NCI-H187 treated with DMSO at 0.1 percent for 48 hours (cell line): ENCODE data around the gene TBC1D22A.
"Not testable (repeated sequence)": the region's sequence is repeated elsewhere in the genome, so short reads cannot be mapped to it uniquely, and the experiment has no call there.

Experiments used
- DNase-seq: peaks from one replicate; lab custom pipeline; 2025; lab: John Stamatoyannopoulos, UW

Gene TBC1D22A

DNA sequence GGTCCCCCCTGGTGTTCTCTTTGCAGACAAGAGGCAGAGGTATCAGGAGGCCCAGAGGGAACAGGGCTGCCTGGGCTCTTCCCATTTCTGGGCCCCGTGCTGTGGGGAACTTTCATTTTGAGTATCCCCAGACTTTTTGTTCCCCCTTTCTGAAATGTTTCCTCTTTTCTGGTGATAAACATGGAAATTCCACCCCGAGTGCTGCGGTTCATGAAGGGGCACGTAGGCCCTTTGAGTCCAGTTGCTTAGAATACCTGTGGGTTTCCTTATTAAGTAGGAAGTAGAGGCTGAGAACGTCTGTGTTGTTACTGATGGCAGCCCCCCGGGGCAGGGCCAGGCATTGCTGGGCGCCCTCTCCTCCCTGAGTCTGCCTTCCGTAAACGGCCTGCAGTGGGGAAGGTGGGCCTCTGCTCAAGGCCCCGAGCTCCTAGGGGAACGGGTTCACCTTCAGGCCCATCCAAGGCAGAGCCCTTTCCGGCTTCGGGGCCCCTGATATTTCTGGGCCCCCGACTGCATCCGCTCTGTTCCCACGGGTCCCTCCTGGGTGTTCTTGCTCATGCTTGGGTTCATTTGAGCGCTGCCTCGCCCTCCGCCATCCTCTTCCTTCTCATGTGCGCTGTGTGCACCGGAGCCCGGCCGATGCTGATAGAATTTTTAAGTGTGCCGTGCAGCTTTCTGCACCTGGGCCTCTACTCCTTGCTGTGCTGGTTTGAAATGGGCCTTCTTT, 12.0 kb downstream of the TBC1D22A start:
- no peak for DNase-seq

DNA sequence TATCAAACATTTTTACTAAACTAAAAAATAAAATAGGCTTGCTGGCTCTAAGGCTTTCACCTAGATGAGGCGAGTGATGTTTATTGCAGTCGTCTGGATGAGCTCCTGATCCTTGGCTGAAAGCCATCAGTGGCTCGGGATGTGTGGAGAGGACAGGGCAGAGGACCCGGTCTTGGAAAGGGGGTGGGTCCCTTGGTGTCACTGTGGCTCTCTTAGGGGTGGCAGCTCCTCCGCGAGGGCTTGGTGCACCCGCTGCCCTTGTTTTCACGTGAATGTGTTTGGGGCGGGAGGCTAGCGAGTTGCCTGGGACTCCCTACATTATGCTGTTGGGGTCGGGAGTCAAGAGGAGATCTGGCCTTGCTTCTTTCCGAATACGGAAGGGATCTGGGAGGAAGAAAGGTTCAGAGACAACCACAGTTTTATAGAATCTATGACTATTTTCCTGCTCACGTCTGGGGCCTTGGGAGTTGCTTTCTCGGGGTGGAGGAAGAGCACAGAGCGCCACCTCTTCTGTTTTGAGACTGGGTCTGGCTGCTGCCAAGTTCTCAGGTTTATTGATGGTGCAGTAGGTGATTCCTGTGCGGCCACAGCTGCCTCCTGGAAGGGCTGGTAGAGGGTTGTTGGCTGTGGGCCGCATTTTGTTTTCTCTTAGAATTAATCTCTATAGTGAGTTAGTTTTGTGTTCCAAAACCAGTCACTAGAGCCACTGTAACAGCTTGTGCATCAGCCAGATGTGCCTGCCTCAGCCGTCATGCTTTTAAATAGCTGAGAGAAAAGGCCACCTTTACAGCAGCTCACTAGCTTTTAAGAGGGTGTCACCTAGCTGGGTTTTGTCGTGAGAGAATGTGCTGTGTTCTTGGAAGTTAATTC, 12.8 kb downstream of the TBC1D22A start:
- no peak for DNase-seq

GRCh38 chr22:46775850-46776826, 13.7 kb downstream of the TBC1D22A start:
- DNase-seq, result no peak

- no peak for DNase-seq
Observed at GRCh38 chr22:46776876-46777608, 14.6 kb downstream of the TBC1D22A start.

DNA sequence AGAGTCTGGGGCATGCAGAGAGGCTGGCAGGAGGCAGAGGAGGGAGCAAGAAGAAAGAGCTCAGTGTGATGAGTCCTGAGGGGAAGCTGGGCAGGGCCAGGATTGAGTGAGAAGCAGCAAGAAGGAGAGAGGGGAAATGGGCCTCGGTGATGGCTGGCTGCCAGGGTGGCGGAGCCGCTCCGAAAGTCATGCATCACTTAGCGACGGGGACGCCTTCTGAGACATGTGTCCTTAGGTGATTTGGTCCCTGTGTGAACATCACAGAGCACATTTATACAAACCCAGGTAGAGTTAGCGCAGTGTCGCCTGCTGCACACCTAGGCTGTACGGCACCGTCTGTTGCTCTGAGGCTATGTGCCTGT, 15.1 kb downstream of the TBC1D22A start:
- DNase-seq, result no peak

GRCh38 chr22:46779023-46779422, 16.6 kb downstream of the TBC1D22A start:
- DNase-seq, result no peak

GRCh38 chr22:46779651-46780050, 17.2 kb downstream of the TBC1D22A start:
- DNase-seq, result no peak

DNA sequence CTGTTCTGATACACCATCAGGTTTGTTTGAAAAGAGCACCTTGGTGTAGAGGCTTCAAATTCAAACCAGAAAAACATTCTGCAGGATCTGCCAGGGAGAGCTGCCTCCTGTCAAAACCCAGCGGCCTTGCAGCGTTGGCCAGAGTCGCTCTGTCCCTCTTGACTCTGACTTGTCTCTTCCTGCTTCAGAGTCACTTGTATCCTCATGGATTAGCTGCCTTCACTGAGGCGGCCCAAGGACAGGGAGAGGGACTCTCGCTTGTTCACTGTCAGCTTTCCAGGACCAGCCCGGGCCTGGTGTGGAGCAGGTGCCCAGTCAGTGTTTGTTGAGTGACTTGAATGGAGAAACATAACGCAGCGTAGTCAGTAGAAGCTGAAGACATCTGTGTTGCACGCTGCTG, 18.0 kb downstream of the TBC1D22A start:
- no peak for DNase-seq

GRCh38 chr22:46781291-46781690, 18.8 kb downstream of the TBC1D22A start:
- no peak for DNase-seq

- not testable (repeated sequence) for DNase-seq
Observed at GRCh38 chr22:46782200-46782599, 19.8 kb downstream of the TBC1D22A start.

GRCh38 chr22:46783721-46784120, 21.3 kb downstream of the TBC1D22A start:
- no peak for DNase-seq

DNA sequence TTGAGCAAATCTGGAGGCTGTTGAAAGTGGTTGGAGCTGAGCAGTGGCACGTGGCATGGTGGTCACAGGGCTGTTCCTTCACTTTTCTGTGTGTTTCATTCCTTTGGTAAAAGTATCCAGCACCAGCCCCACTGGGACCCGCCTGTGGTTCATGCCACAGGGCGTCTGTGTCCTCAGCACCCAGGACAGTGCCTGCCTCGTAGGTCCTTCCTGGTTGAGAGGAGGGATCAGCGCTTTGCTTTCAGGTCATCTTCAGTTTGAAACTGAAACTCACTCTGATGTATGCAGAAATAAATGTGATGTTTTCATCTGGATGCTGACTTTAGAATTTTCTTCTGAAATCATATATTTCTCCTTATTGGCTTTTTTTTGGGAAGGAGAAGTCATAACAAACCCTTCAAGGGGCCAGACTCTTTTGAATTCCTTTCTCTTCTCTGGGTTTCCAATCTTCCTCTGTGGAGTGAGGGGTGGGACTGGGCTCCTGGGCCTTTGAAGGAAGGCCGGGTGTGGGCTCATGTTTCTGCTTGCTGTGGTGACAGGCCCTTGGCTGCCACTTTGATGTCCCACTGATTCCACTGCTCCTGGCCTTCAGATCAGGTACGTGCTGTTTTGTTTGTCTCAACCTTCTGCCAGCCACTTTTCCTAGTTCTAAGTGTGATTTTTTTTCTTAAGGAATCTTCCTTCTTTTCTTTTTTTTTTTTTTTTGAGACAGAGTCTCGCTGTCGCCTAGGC, 26.2 kb downstream of the TBC1D22A start:
- no peak for DNase-seq

GRCh38 chr22:46789992-46790391, 27.5 kb downstream of the TBC1D22A start:
- no peak for DNase-seq

- no peak for DNase-seq
Observed at GRCh38 chr22:46791201-46791731, 28.8 kb downstream of the TBC1D22A start.

GRCh38 chr22:46792061-46792796, 29.8 kb downstream of the TBC1D22A start:
- no peak for DNase-seq

GRCh38 chr22:46792841-46793261, 30.4 kb downstream of the TBC1D22A start:
- DNase-seq, result no peak

GRCh38 chr22:46793497-46793896, 31.0 kb downstream of the TBC1D22A start:
- no peak for DNase-seq

GRCh38 chr22:46794067-46794466, 31.6 kb downstream of the TBC1D22A start:
- no peak for DNase-seq

DNA sequence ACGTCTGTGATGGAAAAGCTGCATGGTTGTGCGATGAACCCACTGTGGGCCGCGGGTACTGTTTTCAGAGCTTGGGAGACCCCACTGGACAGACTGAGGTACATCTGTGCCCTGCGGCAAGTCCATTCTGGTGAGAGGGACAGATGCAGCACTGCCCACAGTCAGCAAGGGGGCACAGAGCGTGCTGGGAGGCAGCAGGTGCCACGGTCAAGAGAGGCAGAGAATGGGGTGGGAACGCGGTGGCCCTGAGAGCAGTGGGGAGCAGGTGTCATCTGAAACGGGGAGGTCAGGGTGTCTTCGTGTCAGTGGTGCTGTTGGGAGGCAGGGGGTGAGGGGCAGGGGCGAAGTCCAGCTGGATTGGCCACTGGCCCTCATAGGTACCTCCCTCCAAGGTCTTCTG, 32.0 kb downstream of the TBC1D22A start:
- DNase-seq, result no peak

DNA sequence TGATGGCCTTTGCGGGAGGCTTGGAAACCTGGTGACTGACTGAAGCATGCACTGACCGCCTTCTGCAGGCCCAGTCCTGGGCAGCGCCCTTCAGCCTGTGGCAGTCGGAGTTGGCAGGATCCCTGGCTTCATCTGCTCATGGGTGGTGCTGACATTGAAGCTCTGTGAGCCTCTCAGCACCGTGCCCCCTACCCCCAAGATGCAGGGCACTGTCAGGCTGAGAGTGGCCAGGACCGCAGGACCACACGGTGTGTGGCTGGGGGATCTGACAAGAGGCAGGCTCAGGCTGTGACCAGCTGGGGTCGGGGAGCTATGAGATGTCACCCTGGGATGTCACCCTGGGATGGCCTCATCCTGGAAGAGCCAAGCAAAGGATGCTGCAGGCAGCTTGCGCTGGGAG, 32.7 kb downstream of the TBC1D22A start:
- no peak for DNase-seq
